CD4-positive, alpha-beta T cell treated with Interleukin-15 for 1 hour (primary cell): Measurements from ENCODE around the gene HIF1AN.

Experiments used
- DNase-seq: peaks from one replicate; pipeline ENCODE4 v3.0.0-alpha.2; 2020

The HIF1AN gene

DNA sequence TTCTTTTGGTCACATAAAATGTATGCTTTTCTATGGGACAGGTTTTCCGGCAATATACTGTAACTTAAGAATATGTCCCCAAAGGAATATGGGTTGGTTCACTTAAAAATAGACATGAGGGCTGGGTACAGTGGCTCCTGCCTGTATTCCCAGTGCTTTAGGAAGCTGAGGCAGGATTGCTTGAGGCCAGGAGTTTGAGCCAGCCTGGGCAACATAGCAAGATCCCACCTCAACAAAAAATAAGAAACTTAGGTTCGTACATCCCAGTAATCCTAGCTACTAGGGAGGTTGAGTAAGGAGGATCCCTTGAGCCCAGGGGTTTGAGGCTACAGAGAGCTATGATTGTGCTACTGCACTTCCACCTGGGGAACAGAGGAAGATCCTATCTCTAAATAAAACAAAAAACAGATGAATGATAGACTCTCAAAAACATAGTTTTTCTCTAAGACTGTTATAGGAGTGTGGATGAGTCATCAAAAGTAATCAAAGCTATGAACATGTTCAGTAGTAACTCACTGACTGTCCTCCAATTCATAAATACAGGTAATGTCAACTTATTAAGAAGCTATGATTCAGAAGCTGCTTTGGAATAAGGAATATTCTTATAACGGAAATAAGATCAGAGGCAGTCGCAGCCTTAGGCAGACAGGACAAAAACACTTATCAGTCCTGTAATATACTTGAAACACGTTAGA lies 13.5 kb upstream of the HIF1AN start:
- DNase-seq: no peak

GRCh38 chr10:100522945-100523344 lies 12.8 kb upstream of the HIF1AN start:
- no peak for DNase-seq

GRCh38 chr10:100524206-100524605 lies 11.5 kb upstream of the HIF1AN start:
- DNase-seq: no peak

- DNase-seq: no peak
Measured at GRCh38 chr10:100524638-100525037, 11.1 kb upstream of the HIF1AN start.

GRCh38 chr10:100528123-100528886 lies 7.4 kb upstream of the HIF1AN start:
- DNase-seq: no peak

GRCh38 chr10:100528921-100529474 lies 6.7 kb upstream of the HIF1AN start:
- DNase-seq: no peak

DNA sequence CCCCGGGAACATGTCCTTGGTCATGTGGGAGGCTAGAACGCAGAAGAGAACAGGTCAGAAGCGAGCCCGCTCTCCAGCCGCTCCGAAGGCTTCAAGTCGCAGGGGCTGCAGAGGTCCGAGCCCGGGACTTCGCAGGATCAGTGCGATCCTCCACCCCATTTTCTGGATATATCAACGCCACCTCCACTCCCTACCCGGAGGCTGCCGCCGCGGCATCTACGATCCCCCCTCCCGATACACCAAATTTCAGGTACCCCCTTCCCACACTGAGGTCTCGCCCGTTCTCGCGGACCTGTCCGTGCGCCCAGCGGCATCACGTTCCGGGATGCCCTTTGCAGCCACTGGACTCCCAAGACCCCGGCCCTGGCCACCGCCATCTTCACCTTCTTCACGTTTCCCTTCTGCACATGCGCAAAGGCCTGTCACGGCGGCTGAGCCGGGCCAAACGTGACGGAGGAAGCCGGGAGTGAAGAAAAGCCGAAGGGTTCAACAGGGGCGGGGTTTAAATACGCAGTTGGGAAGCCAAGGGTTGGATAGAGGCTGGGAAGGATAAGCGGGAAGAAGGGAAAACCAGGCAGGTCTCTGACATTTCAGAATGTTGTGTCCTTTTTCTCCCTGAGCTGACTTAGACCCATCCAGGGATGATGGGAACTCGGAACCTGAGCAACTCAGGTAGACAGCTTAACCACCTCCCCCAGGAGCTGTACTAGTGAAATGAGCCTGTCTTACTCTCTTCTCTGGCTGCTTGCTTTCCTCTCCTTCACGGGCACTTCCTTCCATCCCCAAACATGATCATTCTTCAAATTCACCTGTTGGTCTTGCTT lies 6.1 kb upstream of the HIF1AN start, which contains the start of gene NDUFB8:
NDUFB8 (minus strand) TSS at position 397 of the 824 bp plus-strand sequence; CDS start at position 377, 20 bp downstream.
- peak; percentile 87 for DNase-seq

DNA sequence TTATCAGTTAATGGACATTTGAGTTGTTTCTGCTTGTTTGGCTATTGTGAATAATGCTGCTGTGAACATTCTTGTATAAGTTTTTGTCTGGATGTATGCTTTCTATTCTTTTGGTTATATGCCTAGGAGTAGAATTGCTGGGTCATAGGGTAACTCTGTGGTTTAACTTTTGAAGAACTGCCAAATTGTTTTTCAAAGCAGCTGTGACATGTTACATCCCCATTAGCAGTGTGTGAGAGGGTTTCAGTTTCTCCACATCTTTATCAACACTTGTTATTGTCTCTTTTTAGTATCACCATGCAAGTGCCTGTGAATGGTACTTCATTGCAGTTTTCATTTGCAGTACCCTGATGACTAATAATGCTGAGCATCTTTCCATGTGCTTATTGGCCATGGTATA lies 4.0 kb upstream of the HIF1AN start:
- no peak for DNase-seq

GRCh38 chr10:100534726-100535125 lies 1.0 kb upstream of the HIF1AN start:
- no peak for DNase-seq

DNA sequence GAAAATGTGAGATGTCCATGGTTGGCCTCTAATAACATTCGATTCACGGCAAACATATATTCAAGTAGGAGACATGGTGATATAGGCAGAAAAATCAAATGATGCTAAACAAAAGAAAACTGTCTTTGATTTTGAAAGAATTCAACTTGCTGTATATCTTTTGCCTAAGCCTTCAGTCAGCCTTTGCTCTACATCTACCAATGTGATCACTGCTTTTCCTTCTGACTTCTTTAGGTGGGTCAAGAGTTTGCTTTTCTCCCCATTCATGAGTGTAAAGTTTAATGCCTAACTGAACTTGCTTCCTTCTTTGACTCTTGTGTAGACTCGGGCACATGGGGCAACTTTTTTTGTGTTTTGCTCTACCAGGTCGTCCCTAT lies 417 bp upstream of the HIF1AN start:
- DNase-seq: no peak

DNA sequence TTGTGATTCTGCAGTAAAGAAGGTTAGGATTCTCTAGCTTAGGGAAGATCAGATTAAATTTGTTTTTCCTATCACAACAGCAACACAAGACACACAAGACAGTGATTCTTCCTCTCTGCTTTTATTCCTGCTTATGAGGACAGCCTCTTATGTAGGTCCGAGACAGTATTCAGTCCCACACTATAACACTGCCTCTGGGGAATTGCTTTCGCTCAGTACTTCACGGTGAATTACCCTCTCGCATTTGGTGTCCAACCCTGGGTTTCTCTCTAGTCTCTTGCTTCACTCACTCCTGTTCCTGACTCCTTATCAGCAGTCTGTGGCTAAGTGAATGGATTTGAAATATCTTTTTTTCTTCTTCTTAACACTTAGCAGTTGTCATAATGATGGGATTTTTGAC lies 1.7 kb downstream of the HIF1AN start:
- DNase-seq: no peak

DNA sequence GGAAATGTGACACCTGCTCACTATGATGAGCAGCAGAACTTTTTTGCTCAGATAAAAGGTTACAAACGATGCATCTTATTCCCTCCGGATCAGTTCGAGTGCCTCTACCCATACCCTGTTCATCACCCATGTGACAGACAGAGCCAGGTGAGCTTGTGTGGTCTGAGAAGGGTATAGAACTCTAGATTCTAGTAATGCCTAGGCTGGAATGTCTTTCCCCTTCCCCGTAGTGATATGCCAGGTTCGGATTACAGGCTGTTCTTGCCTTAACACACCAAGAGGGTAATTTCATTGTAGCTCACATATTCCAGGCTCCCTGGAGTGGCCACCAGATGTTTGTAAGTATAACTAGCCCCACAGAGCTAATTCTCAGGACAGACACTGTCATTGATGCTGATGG lies 9.2 kb downstream of the HIF1AN start:
- no peak for DNase-seq

DNA sequence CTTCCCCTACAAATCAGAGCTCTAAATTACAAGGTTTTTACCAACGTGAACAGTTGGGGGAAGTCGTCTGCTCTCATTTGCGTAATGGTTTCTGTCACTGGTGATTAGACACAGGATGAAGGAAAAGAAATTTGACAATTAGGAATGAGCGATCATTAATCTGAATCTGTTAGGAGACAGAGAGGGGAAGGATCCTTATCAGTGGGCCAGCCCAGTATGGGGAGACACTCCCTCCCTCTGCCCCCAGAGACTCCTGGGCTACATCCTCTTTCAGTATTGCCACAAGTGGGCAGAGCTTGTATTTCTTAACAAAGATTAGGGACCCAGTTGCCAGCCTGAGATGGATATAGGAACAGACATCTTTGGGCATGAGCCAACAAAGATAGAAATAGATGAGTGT lies 15.5 kb downstream of the HIF1AN start:
- DNase-seq: no peak

DNA sequence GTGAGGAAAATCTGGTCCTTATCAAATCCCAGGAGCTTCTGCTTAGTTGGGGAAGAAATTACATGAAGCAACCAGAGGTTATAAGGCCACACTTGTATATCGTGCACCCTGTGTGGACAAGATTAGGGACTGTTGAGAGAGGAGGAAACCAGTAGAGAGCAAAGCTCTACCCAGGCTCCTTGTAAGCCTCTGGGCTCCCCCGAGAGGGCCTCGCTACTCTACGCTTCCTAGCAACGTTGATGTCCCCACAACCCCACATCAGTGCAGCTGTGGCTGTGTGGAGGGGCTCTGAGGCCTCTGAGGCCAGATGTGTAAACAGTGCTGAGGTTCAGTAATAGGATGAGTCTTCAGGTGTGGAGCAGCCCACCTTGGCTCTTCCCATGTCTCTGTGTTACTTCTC lies 16.0 kb downstream of the HIF1AN start:
- DNase-seq: no peak

GRCh38 chr10:100553929-100554328 lies 18.2 kb downstream of the HIF1AN start:
- no peak for DNase-seq

DNA sequence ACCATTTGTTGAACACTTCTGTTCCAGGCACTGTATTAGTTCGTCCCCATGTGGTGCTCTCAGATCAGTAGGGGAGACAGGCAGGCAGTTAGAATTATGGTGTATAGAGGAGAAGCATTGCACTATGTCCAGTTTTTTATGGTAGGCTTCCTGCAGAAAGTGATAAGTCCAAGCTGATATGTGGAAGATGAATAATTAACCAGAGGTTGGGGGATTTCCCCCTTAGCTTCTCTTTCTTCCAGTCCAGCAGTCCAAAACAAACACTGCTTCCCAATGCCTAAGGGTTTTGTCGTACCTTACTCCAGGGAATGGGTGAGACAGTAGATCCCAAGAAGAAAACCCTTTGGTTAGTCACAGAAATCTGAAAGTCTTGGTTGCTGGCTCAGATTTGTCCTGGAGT lies 19.2 kb downstream of the HIF1AN start:
- DNase-seq: no peak

DNA sequence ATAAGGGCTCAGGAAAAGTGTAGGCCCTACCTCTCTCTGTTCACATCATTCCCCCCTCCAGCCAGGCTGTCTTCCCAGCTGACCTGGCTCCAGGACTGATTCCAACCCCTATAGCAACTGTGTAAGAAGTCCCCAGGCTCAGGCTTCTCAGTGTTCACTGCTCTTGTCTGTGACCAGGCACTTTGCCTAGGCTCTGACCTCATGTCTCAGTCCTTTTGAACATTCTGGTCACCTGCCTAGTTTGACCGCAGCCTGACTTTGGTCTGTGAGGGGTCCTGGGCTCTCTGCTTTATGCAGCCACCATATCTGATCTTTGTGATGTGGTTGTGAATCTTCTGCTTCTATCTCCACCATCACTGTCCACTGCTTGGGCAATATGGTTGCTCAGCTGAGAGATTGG lies 24.5 kb downstream of the HIF1AN start:
- no peak for DNase-seq

GRCh38 chr10:100561005-100561404 lies 25.3 kb downstream of the HIF1AN start:
- no peak for DNase-seq

GRCh38 chr10:100562008-100562672 lies 26.4 kb downstream of the HIF1AN start:
- peak; percentile 76 for DNase-seq

DNA sequence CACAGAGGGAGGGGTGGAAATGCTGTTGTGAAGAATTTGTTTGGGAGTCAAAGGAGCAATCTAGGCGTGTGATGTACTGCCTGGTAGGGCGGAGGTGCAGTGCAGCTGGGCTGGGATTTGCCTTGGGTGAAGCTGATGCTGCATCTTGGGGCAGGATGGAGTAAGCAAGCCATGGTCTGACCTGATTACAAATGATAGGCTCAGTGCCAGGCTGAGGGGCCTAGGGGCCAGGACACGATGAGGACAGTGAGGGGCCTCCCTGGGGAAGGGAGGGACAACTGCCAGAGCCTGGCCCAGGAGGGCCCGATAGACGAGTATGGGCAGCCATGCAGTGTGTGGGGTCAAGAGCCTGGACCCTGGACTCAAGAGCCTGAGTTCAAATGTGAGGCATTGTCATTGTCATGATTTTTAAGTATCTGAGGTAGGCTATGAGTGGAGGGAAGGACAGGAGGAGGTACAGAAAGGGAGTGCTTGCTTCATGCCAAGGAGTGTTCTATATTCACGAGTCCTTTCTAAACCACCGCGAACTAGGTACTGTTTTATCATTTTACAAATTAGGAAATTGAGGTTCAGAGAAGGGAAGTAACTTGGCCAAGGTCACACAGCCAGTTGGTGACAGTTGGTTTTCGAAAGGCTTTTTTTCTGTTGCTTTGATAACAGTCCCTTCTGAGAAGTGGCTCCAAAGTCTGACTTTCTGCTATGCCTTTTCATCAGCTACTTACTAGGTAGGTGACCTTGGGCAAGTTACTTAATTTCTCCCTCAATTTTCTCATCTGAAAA lies 29.7 kb downstream of the HIF1AN start:
- DNase-seq: no peak

DNA sequence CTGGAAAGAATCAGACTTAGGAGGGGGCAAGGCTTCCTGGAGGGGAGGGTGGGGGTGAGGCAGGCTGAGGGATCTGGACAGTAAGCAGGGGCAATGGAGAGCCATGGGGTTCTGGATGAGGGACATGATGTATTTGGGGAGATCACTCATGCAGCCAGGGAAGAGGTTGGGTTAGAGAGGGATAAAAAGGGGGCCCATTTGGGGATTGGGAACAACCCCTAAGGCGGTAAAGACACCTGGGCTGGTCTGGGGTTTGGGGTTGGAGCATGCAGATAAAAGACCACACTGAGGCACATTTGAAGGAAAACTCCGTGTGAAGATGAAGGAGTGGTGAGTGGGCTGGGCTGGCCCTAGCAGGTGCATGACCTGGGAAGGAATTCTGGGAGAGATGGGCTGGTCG lies 30.8 kb downstream of the HIF1AN start:
- DNase-seq: no peak

- no peak for DNase-seq
Measured at GRCh38 chr10:100567249-100567648, 31.5 kb downstream of the HIF1AN start.
